ENCODE results near the gene PNCK.

DNA sequence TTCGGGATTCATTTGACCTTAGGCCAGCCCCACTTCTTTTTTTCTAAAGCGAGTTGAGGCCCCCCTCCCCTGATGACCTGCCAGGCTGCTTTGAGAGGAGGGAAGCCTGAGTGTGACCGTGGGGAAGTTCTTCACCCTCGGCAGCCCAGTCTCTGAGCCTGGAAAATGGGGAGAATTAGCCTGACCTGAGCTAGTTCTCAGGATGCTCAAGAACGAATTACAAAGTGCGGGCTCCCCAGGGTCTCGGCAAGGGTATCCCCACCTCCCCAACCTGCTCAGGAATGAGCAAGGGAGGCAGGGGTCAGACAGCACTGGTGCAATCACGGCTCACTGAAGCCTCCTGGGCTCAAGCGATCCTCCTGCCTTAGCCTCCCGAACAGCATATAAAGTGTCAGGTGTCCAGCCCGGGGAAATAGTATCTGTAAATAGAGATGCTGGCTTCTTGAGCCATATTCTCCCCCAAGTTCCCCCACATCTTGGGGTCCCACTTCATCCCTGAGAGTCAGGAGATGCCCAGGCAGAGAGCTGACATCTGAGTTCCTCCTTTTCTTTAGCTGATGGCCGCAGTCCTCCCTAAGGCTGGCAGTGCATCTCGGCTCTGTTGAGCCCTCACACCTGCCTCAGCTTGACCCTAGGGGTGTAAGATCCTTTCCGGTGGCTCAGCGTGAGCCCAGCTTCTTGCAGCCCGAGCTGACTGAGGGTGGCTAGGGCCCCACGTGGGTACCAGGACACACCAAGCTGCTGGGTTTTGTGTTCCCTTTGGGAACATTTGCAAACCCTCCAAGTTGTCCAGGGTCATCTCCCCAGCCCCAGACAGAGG is 25.0 kb downstream of the PNCK start:
- TF ChIP-seq, protein P1, sequence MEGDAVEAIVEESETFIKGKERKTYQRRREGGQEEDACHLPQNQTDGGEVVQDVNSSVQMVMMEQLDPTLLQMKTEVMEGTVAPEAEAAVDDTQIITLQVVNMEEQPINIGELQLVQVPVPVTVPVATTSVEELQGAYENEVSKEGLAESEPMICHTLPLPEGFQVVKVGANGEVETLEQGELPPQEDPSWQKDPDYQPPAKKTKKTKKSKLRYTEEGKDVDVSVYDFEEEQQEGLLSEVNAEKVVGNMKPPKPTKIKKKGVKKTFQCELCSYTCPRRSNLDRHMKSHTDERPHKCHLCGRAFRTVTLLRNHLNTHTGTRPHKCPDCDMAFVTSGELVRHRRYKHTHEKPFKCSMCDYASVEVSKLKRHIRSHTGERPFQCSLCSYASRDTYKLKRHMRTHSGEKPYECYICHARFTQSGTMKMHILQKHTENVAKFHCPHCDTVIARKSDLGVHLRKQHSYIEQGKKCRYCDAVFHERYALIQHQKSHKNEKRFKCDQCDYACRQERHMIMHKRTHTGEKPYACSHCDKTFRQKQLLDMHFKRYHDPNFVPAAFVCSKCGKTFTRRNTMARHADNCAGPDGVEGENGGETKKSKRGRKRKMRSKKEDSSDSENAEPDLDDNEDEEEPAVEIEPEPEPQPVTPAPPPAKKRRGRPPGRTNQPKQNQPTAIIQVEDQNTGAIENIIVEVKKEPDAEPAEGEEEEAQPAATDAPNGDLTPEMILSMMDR (IDR thresholded peaks at IDR 0.05; ENCODE audit: insufficient read depth, low read length, poor library complexity, severe bottlenecking), result no peak
- no peak for TF ChIP-seq EZH2phosphoT487 (conservative IDR thresholded peaks at IDR 0.05; ENCODE audit: low read length)

Data from SU-DHL-6 (cell line).